Activated CD4-positive, alpha-beta memory T cell treated with anti-CD3 and anti-CD28 coated beads, Interleukin-2, amount 10 ng/mL, durations not matched to agents 7 days and 5 days (primary cell): Measurements from ENCODE around the gene GRIK4. TPM values are rescaled to one million over a fixed set of nuclear protein-coding genes. Genes with fewer than 3 reads are reported as not detected.
A peak's percentile ranks its signal among the peaks of the same experiment; 100 is the strongest.

Experiments
- CTCF ChIA-PET: fragments of 350-600 bp; sonication (Branson Sonifier 250); formaldehyde crosslinking; loops from one replicate; lab custom pipeline; 2021; ENCODE audit warnings: antibody characterized with exemption, inconsistent platforms; lab: Charles Lee
- POLR2A ChIA-PET: fragments of 350-600 bp; sonication (Branson Sonifier 250); formaldehyde crosslinking; loops from one replicate; lab custom pipeline; 2021; ENCODE audit warnings: antibody characterized with exemption; lab: Charles Lee
- DNase-seq: peaks from one replicate; pipeline ENCODE4 v3.0.0-alpha.2; 2020
- H3K27ac Mint-ChIP-seq: one replicate; pipeline ENCODE4 v1.8.0; 2021; ENCODE audit warnings: mild to moderate bottlenecking, mixed read lengths
- H3K27me3 Mint-ChIP-seq: one replicate; pipeline ENCODE4 v1.8.0; 2021; ENCODE audit warnings: mixed read lengths
- H3K36me3 Mint-ChIP-seq: one replicate; pipeline ENCODE4 v1.8.0; 2021; ENCODE audit warnings: low read depth, mixed read lengths
- H3K4me1 Mint-ChIP-seq: one replicate; pipeline ENCODE4 v1.8.0; 2021; ENCODE audit warnings: mixed read lengths
- H3K4me3 Mint-ChIP-seq: one replicate; pipeline ENCODE4 v1.8.0; 2021; ENCODE audit warnings: mild to moderate bottlenecking, mixed read lengths
- H3K9me3 Mint-ChIP-seq: one replicate; pipeline ENCODE4 v1.8.0; 2021; ENCODE audit warnings: mixed read lengths
- total RNA-seq, 2 experiments: library from RNA; stranded (reverse); gene quantifications; one replicate each; pipeline ENCODE4 v1.2.3, GENCODE V29; 2021

The GRIK4 gene
- total RNA-seq, 2 experiments from 2014 or later: not detected

GRCh38 chr11:120794748-120795147 is 283.2 kb downstream of the GRIK4 start:
- CTCF ChIA-PET: interaction anchor here (0.8 kb wide), 1 partner anchor 8 kb away, joined by 3 read pairs; no protein-coding TSS in a partner anchor
- Mint-ChIP-seq H3K4me3 (no peak overlapping the region), H3K9me3 (no peaks in the 10 kb centered on the region)

GRCh38 chr11:120795185-120795584 is 283.6 kb downstream of the GRIK4 start:
- Mint-ChIP-seq H3K4me3 (no peak overlapping the region), H3K27ac (no peak overlapping the region)
- POLR2A ChIA-PET: no interaction called here

More at GRCh38 chr11:120794748-120795147, 283.2 kb downstream of the GRIK4 start:
- Mint-ChIP-seq H3K4me1 (no peaks in the 10 kb centered on the region), H3K36me3 (no peaks in the 10 kb centered on the region), H3K27me3 (no peaks in the 10 kb centered on the region), H3K27ac (no peak overlapping the region)
- POLR2A ChIA-PET: no interaction called here
- no peak for DNase-seq

GRCh38 chr11:120797143-120797542 is 285.6 kb downstream of the GRIK4 start:
- no peaks in the 10 kb centered on the region for H3K4me1 Mint-ChIP-seq
- H3K27me3 Mint-ChIP-seq: no peaks in the 10 kb centered on the region
- H3K9me3 Mint-ChIP-seq: no peaks in the 10 kb centered on the region
- CTCF ChIA-PET: no interaction called here
- no peak overlapping the region for H3K27ac Mint-ChIP-seq
- POLR2A ChIA-PET: no interaction called here
- no peaks in the 10 kb centered on the region for H3K36me3 Mint-ChIP-seq
- no peak overlapping the region for H3K4me3 Mint-ChIP-seq
- DNase-seq: no peak

More at GRCh38 chr11:120795185-120795584, 283.6 kb downstream of the GRIK4 start:
- no peak for DNase-seq
- CTCF ChIA-PET: no interaction called here
- H3K27me3 Mint-ChIP-seq: no peaks in the 10 kb centered on the region
- no peaks in the 10 kb centered on the region for H3K9me3 Mint-ChIP-seq
- no peaks in the 10 kb centered on the region for H3K4me1 Mint-ChIP-seq
- H3K36me3 Mint-ChIP-seq: no peaks in the 10 kb centered on the region

GRCh38 chr11:120798854-120799253 is 287.3 kb downstream of the GRIK4 start:
- H3K4me1 Mint-ChIP-seq: no peaks in the 10 kb centered on the region
- H3K9me3 Mint-ChIP-seq: no peaks in the 10 kb centered on the region
- no peaks in the 10 kb centered on the region for H3K36me3 Mint-ChIP-seq
- CTCF ChIA-PET: no interaction called here
- POLR2A ChIA-PET: no interaction called here
- no peak overlapping the region for H3K27ac Mint-ChIP-seq
- no peak for DNase-seq
- no peak overlapping the region for H3K4me3 Mint-ChIP-seq
- peaks cover 2% of the 10 kb centered on the region for H3K27me3 Mint-ChIP-seq

- no peaks in the 10 kb centered on the region for H3K36me3 Mint-ChIP-seq
- H3K4me1 Mint-ChIP-seq: no peaks in the 10 kb centered on the region
- H3K9me3 Mint-ChIP-seq: no peaks in the 10 kb centered on the region
- H3K4me3 Mint-ChIP-seq: no peak overlapping the region
- POLR2A ChIA-PET: no interaction called here
- no peak overlapping the region for H3K27ac Mint-ChIP-seq
- DNase-seq: no peak
- peaks cover 2% of the 10 kb centered on the region for H3K27me3 Mint-ChIP-seq
- CTCF ChIA-PET: no interaction called here
Observed at GRCh38 chr11:120800206-120800605, 288.7 kb downstream of the GRIK4 start.

GRCh38 chr11:120801801-120802689 is 290.5 kb downstream of the GRIK4 start:
- no peak overlapping the region for H3K27ac Mint-ChIP-seq
- no peaks in the 10 kb centered on the region for H3K9me3 Mint-ChIP-seq
- CTCF ChIA-PET: interaction anchor here (0.8 kb wide), 1 partner anchor 8 kb away, joined by 3 read pairs; no protein-coding TSS in a partner anchor
- no peaks in the 10 kb centered on the region for H3K36me3 Mint-ChIP-seq
- H3K27me3 Mint-ChIP-seq: peaks cover 5% of the 10 kb centered on the region
- POLR2A ChIA-PET: no interaction called here
- peak; percentile 44 for DNase-seq
- H3K4me1 Mint-ChIP-seq: no peaks in the 10 kb centered on the region
- H3K4me3 Mint-ChIP-seq: no peak overlapping the region

GRCh38 chr11:120805960-120806555 is 294.5 kb downstream of the GRIK4 start:
- H3K27me3 Mint-ChIP-seq: peaks cover 5% of the 10 kb centered on the region
- H3K4me3 Mint-ChIP-seq: no peak overlapping the region
- H3K9me3 Mint-ChIP-seq: no peaks in the 10 kb centered on the region
- H3K4me1 Mint-ChIP-seq: no peaks in the 10 kb centered on the region
- H3K36me3 Mint-ChIP-seq: no peaks in the 10 kb centered on the region
- H3K27ac Mint-ChIP-seq: no peak overlapping the region
- no peak for DNase-seq
- POLR2A ChIA-PET: no interaction called here
- CTCF ChIA-PET: no interaction called here

- DNase-seq: no peak
- Mint-ChIP-seq H3K27me3 (peaks cover 3% of the 10 kb centered on the region), H3K36me3 (no peaks in the 10 kb centered on the region), H3K27ac (no peak overlapping the region), H3K4me3 (no peak overlapping the region), H3K9me3 (no peaks in the 10 kb centered on the region), H3K4me1 (no peaks in the 10 kb centered on the region)
- CTCF ChIA-PET: no interaction called here
- POLR2A ChIA-PET: no interaction called here
Observed at GRCh38 chr11:120807414-120808150, 296.0 kb downstream of the GRIK4 start.

- CTCF ChIA-PET: no interaction called here
Observed at GRCh38 chr11:120808616-120809050, 297.1 kb downstream of the GRIK4 start.

GRCh38 chr11:120810251-120810650 is 298.7 kb downstream of the GRIK4 start:
- Mint-ChIP-seq H3K4me3 (no peak overlapping the region), H3K27me3 (peaks cover 3% of the 10 kb centered on the region), H3K36me3 (no peaks in the 10 kb centered on the region), H3K4me1 (no peaks in the 10 kb centered on the region), H3K27ac (no peak overlapping the region), H3K9me3 (no peaks in the 10 kb centered on the region)
- CTCF ChIA-PET: no interaction called here
- POLR2A ChIA-PET: no interaction called here
- DNase-seq: no peak

More at GRCh38 chr11:120808616-120809050, 297.1 kb downstream of the GRIK4 start:
- Mint-ChIP-seq H3K27me3 (peaks cover 3% of the 10 kb centered on the region), H3K4me1 (no peaks in the 10 kb centered on the region), H3K4me3 (no peak overlapping the region), H3K36me3 (no peaks in the 10 kb centered on the region), H3K9me3 (no peaks in the 10 kb centered on the region), H3K27ac (no peak overlapping the region)
- no peak for DNase-seq
- POLR2A ChIA-PET: no interaction called here

- no peak overlapping the region for H3K4me3 Mint-ChIP-seq
- DNase-seq: no peak
- no peaks in the 10 kb centered on the region for H3K4me1 Mint-ChIP-seq
- no peaks in the 10 kb centered on the region for H3K36me3 Mint-ChIP-seq
- ChIA-PET POLR2A (no interaction called here), CTCF (no interaction called here)
- no peaks in the 10 kb centered on the region for H3K9me3 Mint-ChIP-seq
- H3K27me3 Mint-ChIP-seq: peaks cover 6% of the 10 kb centered on the region
- H3K27ac Mint-ChIP-seq: no peak overlapping the region
Observed at GRCh38 chr11:120811199-120811598, 299.7 kb downstream of the GRIK4 start.

GRCh38 chr11:120811731-120812130 is 300.2 kb downstream of the GRIK4 start:
- ChIA-PET POLR2A (no interaction called here), CTCF (no interaction called here)
- no peak overlapping the region for H3K4me3 Mint-ChIP-seq
- no peaks in the 10 kb centered on the region for H3K36me3 Mint-ChIP-seq
- H3K4me1 Mint-ChIP-seq: no peaks in the 10 kb centered on the region
- H3K27ac Mint-ChIP-seq: no peak overlapping the region
- H3K9me3 Mint-ChIP-seq: no peaks in the 10 kb centered on the region
- DNase-seq: no peak
- peaks cover 6% of the 10 kb centered on the region for H3K27me3 Mint-ChIP-seq
